Adipocyte (in vitro differentiated cells): ENCODE measurements around the gene CDH20.

ENCODE experiments used
- DNase-seq: peaks from one replicate; pipeline ENCODE4 v3.0.0-alpha.2; 2015; ENCODE audit warnings: low read depth
- H3K27me3 ChIP-seq: replicated peaks from 2 replicates; pipeline ENCODE4 v1.7.0; 2013; ENCODE audit warnings: mild to moderate bottlenecking, low read length, moderate library complexity; ENCODE audit not compliant: control insufficient read depth, insufficient read depth
- H3K36me3 ChIP-seq: 2 replicates; pipeline ENCODE4 v1.7.0; 2013; ENCODE audit warnings: low read length, mild to moderate bottlenecking, moderate library complexity; ENCODE audit not compliant: control insufficient read depth, insufficient read depth, severe bottlenecking
- H3K4me1 ChIP-seq: 2 replicates; pipeline ENCODE4 v1.7.0; 2013; ENCODE audit warnings: mild to moderate bottlenecking, low read length, moderate library complexity; ENCODE audit not compliant: control insufficient read depth, insufficient read depth
- H3K4me3 ChIP-seq: 2 replicates; pipeline ENCODE4 v1.7.0; 2013; ENCODE audit warnings: mild to moderate bottlenecking, low read length, moderate library complexity
- H3K9ac ChIP-seq: 2 replicates; pipeline ENCODE4 v1.7.0; 2013; ENCODE audit warnings: mild to moderate bottlenecking, low read length, moderate library complexity
- H3K9me3 ChIP-seq: 2 replicates; pipeline ENCODE4 v1.7.0; 2013; ENCODE audit warnings: mild to moderate bottlenecking, low read length, moderate library complexity; ENCODE audit not compliant: control insufficient read depth

Gene CDH20

GRCh38 chr18:61333271-61333745, at the start of gene CDH20:
Gene CDH20, plus strand, starts transcription at chr18:61333430.
- Histone ChIP-seq H3K27me3 (no peaks in the 10 kb centered on the region), H3K4me1 (peaks cover 40% of the 10 kb centered on the region), H3K9ac (peak within 1 kb of the TSS; percentile 81), H3K36me3 (no peaks in the 10 kb centered on the region), H3K4me3 (peak within 1 kb of the TSS; percentile 81), H3K9me3 (no peaks in the 10 kb centered on the region)
- DNase-seq: peak; percentile 25

- DNase-seq: no peak
- Histone ChIP-seq H3K9ac (no peak overlapping the region), H3K9me3 (peaks cover 20% of the 10 kb centered on the region), H3K4me1 (no peaks in the 10 kb centered on the region), H3K27me3 (no peaks in the 10 kb centered on the region), H3K36me3 (no peaks in the 10 kb centered on the region), H3K4me3 (no peak overlapping the region)
Measured at GRCh38 chr18:61284039-61284438, 49.2 kb upstream of the CDH20 start.

GRCh38 chr18:61285777-61286176, 47.5 kb upstream of the CDH20 start:
- no peaks in the 10 kb centered on the region for H3K36me3 ChIP-seq
- DNase-seq: no peak
- peaks cover 8% of the 10 kb centered on the region for H3K9me3 ChIP-seq
- H3K4me3 ChIP-seq: no peak overlapping the region
- H3K27me3 ChIP-seq: no peaks in the 10 kb centered on the region
- H3K9ac ChIP-seq: no peak overlapping the region
- no peaks in the 10 kb centered on the region for H3K4me1 ChIP-seq

GRCh38 chr18:61286867-61287266, 46.4 kb upstream of the CDH20 start:
- no peaks in the 10 kb centered on the region for H3K36me3 ChIP-seq
- H3K9me3 ChIP-seq: no peaks in the 10 kb centered on the region
- no peak for DNase-seq
- H3K4me1 ChIP-seq: no peaks in the 10 kb centered on the region
- no peak overlapping the region for H3K9ac ChIP-seq
- no peak overlapping the region for H3K4me3 ChIP-seq
- H3K27me3 ChIP-seq: no peaks in the 10 kb centered on the region

- Histone ChIP-seq H3K9me3 (no peaks in the 10 kb centered on the region), H3K4me3 (no peak overlapping the region), H3K36me3 (no peaks in the 10 kb centered on the region), H3K4me1 (no peaks in the 10 kb centered on the region), H3K27me3 (peaks cover 17% of the 10 kb centered on the region), H3K9ac (no peak overlapping the region)
- DNase-seq: no peak
Measured at GRCh38 chr18:61290616-61291015, 42.6 kb upstream of the CDH20 start.

GRCh38 chr18:61292280-61293035, 40.8 kb upstream of the CDH20 start:
- H3K9me3 ChIP-seq: no peaks in the 10 kb centered on the region
- no peak for DNase-seq
- no peaks in the 10 kb centered on the region for H3K4me1 ChIP-seq
- no peak overlapping the region for H3K9ac ChIP-seq
- no peaks in the 10 kb centered on the region for H3K36me3 ChIP-seq
- H3K4me3 ChIP-seq: no peak overlapping the region
- peaks cover 18% of the 10 kb centered on the region for H3K27me3 ChIP-seq

- H3K36me3 ChIP-seq: no peaks in the 10 kb centered on the region
- H3K4me1 ChIP-seq: no peaks in the 10 kb centered on the region
- H3K27me3 ChIP-seq: peaks cover 27% of the 10 kb centered on the region
- H3K4me3 ChIP-seq: no peak overlapping the region
- DNase-seq: no peak
- no peak overlapping the region for H3K9ac ChIP-seq
- H3K9me3 ChIP-seq: no peaks in the 10 kb centered on the region
Measured at GRCh38 chr18:61295153-61295552, 38.1 kb upstream of the CDH20 start.

GRCh38 chr18:61308004-61308403, 25.2 kb upstream of the CDH20 start:
- no peaks in the 10 kb centered on the region for H3K4me1 ChIP-seq
- no peaks in the 10 kb centered on the region for H3K9me3 ChIP-seq
- H3K9ac ChIP-seq: no peak overlapping the region
- no peak for DNase-seq
- no peak overlapping the region for H3K4me3 ChIP-seq
- H3K36me3 ChIP-seq: no peaks in the 10 kb centered on the region
- peaks cover 7% of the 10 kb centered on the region for H3K27me3 ChIP-seq

- H3K36me3 ChIP-seq: no peaks in the 10 kb centered on the region
- peak; percentile 23 for DNase-seq
- H3K9me3 ChIP-seq: no peaks in the 10 kb centered on the region
- no peak overlapping the region for H3K4me3 ChIP-seq
- H3K4me1 ChIP-seq: no peaks in the 10 kb centered on the region
- no peak overlapping the region for H3K9ac ChIP-seq
- H3K27me3 ChIP-seq: peaks cover 7% of the 10 kb centered on the region
Measured at GRCh38 chr18:61308795-61309393, 24.3 kb upstream of the CDH20 start.

GRCh38 chr18:61322265-61322873, 10.9 kb upstream of the CDH20 start:
- Histone ChIP-seq H3K4me1 (no peaks in the 10 kb centered on the region), H3K36me3 (no peaks in the 10 kb centered on the region), H3K9me3 (peaks cover 5% of the 10 kb centered on the region), H3K4me3 (no peak overlapping the region), H3K27me3 (no peaks in the 10 kb centered on the region), H3K9ac (no peak overlapping the region)
- peak; percentile 86 for DNase-seq

- no peak overlapping the region for H3K4me3 ChIP-seq
- no peak overlapping the region for H3K9ac ChIP-seq
- no peaks in the 10 kb centered on the region for H3K4me1 ChIP-seq
- no peaks in the 10 kb centered on the region for H3K27me3 ChIP-seq
- H3K9me3 ChIP-seq: peaks cover 5% of the 10 kb centered on the region
- no peaks in the 10 kb centered on the region for H3K36me3 ChIP-seq
- no peak for DNase-seq
Measured at GRCh38 chr18:61323951-61324350, 9.3 kb upstream of the CDH20 start.
